ENCODE measurements around the gene PQBP1. TPM values are rescaled to one million over a fixed set of nuclear protein-coding genes. Genes with fewer than 3 reads are reported as not detected.

The PQBP1 gene
- total RNA-seq, 4 donors from 2014 or later: 36.6 to 59.7 (median 55.2) TPM

- DNase-seq (ENCODE audit: low spot score) (no peak), ATAC-seq (ENCODE audit: low FRiP score) (no peak)
- no peak for TF ChIP-seq CTCF (IDR thresholded peaks at IDR 0.05)
These were observed 4.0 kb upstream of the PQBP1 start for GRCh38 chrX:48893556-48894348.

GRCh38 chrX:48894891-48895290, 2.8 kb upstream of the PQBP1 start:
- no peak for TF ChIP-seq CTCF (IDR thresholded peaks at IDR 0.05)
- no peak for ATAC-seq (ENCODE audit: low FRiP score)
- DNase-seq (ENCODE audit: low spot score): no peak

- DNase-seq (ENCODE audit: low spot score): no peak
These were observed 1.1 kb upstream of the PQBP1 start for GRCh38 chrX:48896611-48897011.

GRCh38 chrX:48897157-48897624, 539 bp upstream of the PQBP1 start:
- DNase-seq (ENCODE audit: low spot score): peak; percentile 64
- ATAC-seq (ENCODE audit: low FRiP score): peak; percentile 67

More at GRCh38 chrX:48896611-48897011, 1.1 kb upstream of the PQBP1 start:
- no peak for TF ChIP-seq CTCF (IDR thresholded peaks at IDR 0.05)
- no peak for ATAC-seq (ENCODE audit: low FRiP score)

GRCh38 chrX:48899078-48899410, 1.3 kb downstream of the PQBP1 start:
- no peak for DNase-seq (ENCODE audit: low spot score)
- TF ChIP-seq CTCF (IDR thresholded peaks at IDR 0.05): no peak

More at GRCh38 chrX:48897157-48897624, 539 bp upstream of the PQBP1 start:
- no peak for TF ChIP-seq CTCF (IDR thresholded peaks at IDR 0.05)

GRCh38 chrX:48901069-48901468, 3.3 kb downstream of the PQBP1 start:
- TF ChIP-seq CTCF (IDR thresholded peaks at IDR 0.05): no peak
- ATAC-seq (ENCODE audit: low FRiP score) (no peak), DNase-seq (ENCODE audit: low spot score) (no peak)

More at GRCh38 chrX:48899078-48899410, 1.3 kb downstream of the PQBP1 start:
- ATAC-seq (ENCODE audit: low FRiP score): no peak

- DNase-seq (ENCODE audit: low spot score) (no peak), ATAC-seq (ENCODE audit: low FRiP score) (no peak)
- no peak for TF ChIP-seq CTCF (IDR thresholded peaks at IDR 0.05)
These were observed 4.4 kb downstream of the PQBP1 start for GRCh38 chrX:48902135-48902534.
